Uterus (tissue), 4 donors: ENCODE measurements around the gene GALNT18. TPM values are rescaled to one million over a fixed set of nuclear protein-coding genes. Genes with fewer than 3 reads are reported as not detected.

Experiments
- DNase-seq, 2 donors: peaks; one replicate each; pipeline ENCODE4 v3.0.0-alpha.2; 2019 to 2020
- H3K27ac ChIP-seq, 2 donors: fragments of 200-600 bp; sonication (generic); 1 replicate in 1 of 2; 2 replicates in 1 of 2; pipeline ENCODE4 v1.5.1; 2016 to 2018
- H3K27me3 ChIP-seq, 2 donors: fragments of 200-600 bp; sonication (generic); one replicate each; pipeline ENCODE4 v1.5.1; 2018 to 2019; ENCODE audit warnings: control low read depth in 1 of 2
- H3K36me3 ChIP-seq, 2 donors: fragments of 200-600 bp; sonication (generic); one replicate each; pipeline ENCODE4 v1.5.1; 2019; ENCODE audit warnings: control low read depth in 1 of 2
- H3K4me1 ChIP-seq, 2 donors: fragments of 200-600 bp; sonication (generic); one replicate each; pipeline ENCODE4 v1.5.1; 2018 to 2019; ENCODE audit warnings: control low read depth in 1 of 2
- H3K4me3 ChIP-seq, 2 donors: fragments of 200-600 bp; sonication (generic); 1 replicate in 1 of 2; 2 replicates in 1 of 2; pipeline ENCODE4 v1.5.1; 2018 to 2019; ENCODE audit warnings: mild to moderate bottlenecking in 1 of 2
- H3K9me3 ChIP-seq, 2 donors: fragments of 200-600 bp; sonication (generic); one replicate each; pipeline ENCODE4 v1.5.1; 2019; ENCODE audit warnings: control low read depth in 1 of 2
- CTCF ChIP-seq, 4 experiments: fragments of 200-600 bp in 2 of 4; fragments of 450-650 bp in 2 of 4; sonication (generic) in 2 of 4; IDR thresholded peaks; one replicate each; pipeline ENCODE4 v1.5.1; 2016 to 2019; ENCODE audit warnings: antibody characterized with exemption in 4 of 4, mild to moderate bottlenecking in 2 of 4, moderate library complexity in 1 of 4
- POLR2A ChIP-seq, 2 donors: fragments of 450-650 bp; IDR thresholded peaks; one replicate each; pipeline ENCODE4 v1.6.1; 2016; ENCODE audit warnings: antibody characterized with exemption in 2 of 2, mild to moderate bottlenecking in 1 of 2, moderate library complexity in 1 of 2
- intact Hi-C: fragments of 100-400 bp; cut with DNase I; formaldehyde crosslinking; loops from one replicate; pipeline ENCODE4 v1.15.1; 2023; ENCODE audit warnings: low total_unique reads
- total RNA-seq, 4 donors: library from RNA; depleted of rRNA in 3 of 4; stranded (reverse); fragments of >200 nt in 3 of 4; gene quantifications; one replicate each; pipeline versions ENCODE4 v1.1.0 to v1.2.4, GENCODE V29; 2014 to 2023
- donor health status: DM: yes; HTN: yes; CAD: no.

GALNT18 gene
- total RNA-seq, 4 donors from 2014 or later: 21.4 to 35.1 (median 27.3) TPM

GRCh38 chr11:11387622-11388305 is 234.0 kb downstream of the GALNT18 start:
- Histone ChIP-seq H3K36me3 (no peaks in the 10 kb centered on the region), H3K4me1 (no peaks in the 10 kb centered on the region), H3K27ac (no peak overlapping the region), H3K9me3 (no peaks in the 10 kb centered on the region), H3K27me3 (no peaks in the 10 kb centered on the region), H3K4me3 (no peak overlapping the region)
- intact Hi-C loops: no loop called here
- no peak for DNase-seq
- TF ChIP-seq POLR2A (IDR thresholded peaks at IDR 0.05): no peak
- no peak for TF ChIP-seq CTCF (IDR thresholded peaks at IDR 0.05)

GRCh38 chr11:11387207-11387606 is 234.6 kb downstream of the GALNT18 start:
- Histone ChIP-seq H3K9me3 (no peaks in the 10 kb centered on the region), H3K4me1 (no peaks in the 10 kb centered on the region), H3K4me3 (no peak overlapping the region), H3K27ac (no peak overlapping the region), H3K36me3 (no peaks in the 10 kb centered on the region), H3K27me3 (no peaks in the 10 kb centered on the region)
- intact Hi-C loops: no loop called here
- no peak for DNase-seq
- no peak for TF ChIP-seq POLR2A (IDR thresholded peaks at IDR 0.05)
- TF ChIP-seq CTCF (IDR thresholded peaks at IDR 0.05): no peak

DNA sequence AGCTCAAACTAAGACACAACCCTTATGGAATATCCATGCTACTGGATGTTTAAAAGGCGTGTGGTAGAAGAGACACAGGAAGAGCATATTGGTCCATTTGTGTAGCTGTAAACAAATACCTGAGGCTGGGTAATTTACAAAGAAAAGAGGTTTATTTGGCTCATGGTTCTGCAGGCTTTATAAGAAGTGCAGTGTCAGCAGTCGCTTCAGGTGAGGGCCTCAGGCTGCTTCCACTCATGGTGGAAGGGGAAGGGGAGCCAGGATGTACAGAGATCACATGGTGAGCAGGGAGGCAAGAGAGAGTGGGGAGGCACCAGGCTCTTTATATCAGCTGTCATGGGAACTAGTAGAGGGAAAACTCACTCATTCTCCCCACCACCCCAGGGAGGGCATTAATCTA is 237.0 kb downstream of the GALNT18 start:
- no peak overlapping the region for H3K4me3 ChIP-seq
- no peak for DNase-seq
- H3K36me3 ChIP-seq: no peaks in the 10 kb centered on the region
- H3K27ac ChIP-seq: no peak overlapping the region
- no peaks in the 10 kb centered on the region for H3K27me3 ChIP-seq
- H3K4me1 ChIP-seq: no peaks in the 10 kb centered on the region
- intact Hi-C loops: no loop called here
- H3K9me3 ChIP-seq: no peaks in the 10 kb centered on the region
- TF ChIP-seq CTCF (IDR thresholded peaks at IDR 0.05) (no peak), POLR2A (IDR thresholded peaks at IDR 0.05) (no peak)

DNA sequence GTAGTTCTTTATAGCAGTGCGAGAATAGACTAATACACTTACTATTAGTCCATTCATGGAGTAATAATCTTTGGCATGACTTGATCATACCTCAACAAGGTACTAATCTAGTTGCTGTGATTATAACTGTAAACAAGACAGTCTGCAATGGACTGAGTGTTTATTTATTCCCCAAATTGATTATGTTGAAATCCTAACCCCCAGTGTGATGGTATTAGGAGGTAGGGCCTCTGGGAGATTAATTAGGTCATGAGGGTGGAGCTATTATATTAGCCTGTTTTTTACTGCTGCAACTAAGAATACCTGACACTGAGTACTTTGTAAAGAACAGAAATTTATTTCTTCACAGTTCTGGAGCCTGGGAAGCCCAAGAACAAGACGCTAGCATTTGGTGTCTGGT is 237.8 kb downstream of the GALNT18 start:
- TF ChIP-seq POLR2A (IDR thresholded peaks at IDR 0.05) (no peak), CTCF (IDR thresholded peaks at IDR 0.05) (no peak)
- no peak overlapping the region for H3K4me3 ChIP-seq
- H3K4me1 ChIP-seq: no peaks in the 10 kb centered on the region
- no peak for DNase-seq
- H3K27ac ChIP-seq: no peak overlapping the region
- intact Hi-C loops: no loop called here
- no peaks in the 10 kb centered on the region for H3K36me3 ChIP-seq
- no peaks in the 10 kb centered on the region for H3K9me3 ChIP-seq
- no peaks in the 10 kb centered on the region for H3K27me3 ChIP-seq

DNA sequence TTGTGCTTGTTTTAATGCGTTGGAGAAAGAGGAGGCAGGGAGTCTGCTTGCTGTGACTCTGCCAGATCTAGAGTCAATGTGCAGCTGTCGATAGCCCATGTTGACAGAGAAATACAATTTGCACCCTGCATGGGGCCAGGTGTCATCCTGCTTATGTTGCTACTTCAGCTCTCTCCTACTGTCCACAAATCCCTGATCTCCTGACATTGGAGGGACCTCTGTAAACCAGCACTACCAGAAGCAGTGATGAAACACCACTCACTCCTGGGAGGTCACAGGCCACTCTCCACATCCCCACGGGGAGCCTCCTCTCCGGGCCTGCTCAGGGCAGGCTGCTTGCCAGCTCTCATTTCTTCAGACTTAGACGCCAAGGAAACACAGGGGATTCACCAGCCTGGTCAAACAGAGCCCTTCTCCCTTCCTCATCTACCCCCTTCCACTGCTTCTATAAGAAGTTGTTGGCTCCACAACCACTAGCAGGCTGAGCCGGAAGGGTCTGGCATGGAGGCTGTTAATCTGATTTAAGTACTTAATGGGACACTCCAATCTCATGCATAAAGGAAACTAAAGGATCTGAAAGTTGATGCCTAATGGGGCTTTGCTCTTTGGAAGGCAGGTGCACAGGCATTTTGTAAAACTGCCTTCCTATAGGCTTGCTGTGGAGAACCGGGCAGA is 238.8 kb downstream of the GALNT18 start:
- Histone ChIP-seq H3K4me1 (no peaks in the 10 kb centered on the region), H3K27ac (no peak overlapping the region), H3K27me3 (no peaks in the 10 kb centered on the region), H3K36me3 (no peaks in the 10 kb centered on the region), H3K4me3 (no peak overlapping the region), H3K9me3 (no peaks in the 10 kb centered on the region)
- TF ChIP-seq CTCF (IDR thresholded peaks at IDR 0.05): no peak
- TF ChIP-seq POLR2A (IDR thresholded peaks at IDR 0.05): no peak
- intact Hi-C loops: no loop called here
- no peak for DNase-seq
